Stimulated activated CD4-positive, alpha-beta T cell treated with anti-CD3 and anti-CD28 coated beads, Interleukin-2, amount 100 ng/mL, for 24 hours (primary cell): ENCODE results near the gene NME4.

ENCODE experiments used
- DNase-seq, 2 donors: peaks; one replicate each; pipeline ENCODE4 v3.0.0-alpha.2; 2020

Gene NME4

DNA sequence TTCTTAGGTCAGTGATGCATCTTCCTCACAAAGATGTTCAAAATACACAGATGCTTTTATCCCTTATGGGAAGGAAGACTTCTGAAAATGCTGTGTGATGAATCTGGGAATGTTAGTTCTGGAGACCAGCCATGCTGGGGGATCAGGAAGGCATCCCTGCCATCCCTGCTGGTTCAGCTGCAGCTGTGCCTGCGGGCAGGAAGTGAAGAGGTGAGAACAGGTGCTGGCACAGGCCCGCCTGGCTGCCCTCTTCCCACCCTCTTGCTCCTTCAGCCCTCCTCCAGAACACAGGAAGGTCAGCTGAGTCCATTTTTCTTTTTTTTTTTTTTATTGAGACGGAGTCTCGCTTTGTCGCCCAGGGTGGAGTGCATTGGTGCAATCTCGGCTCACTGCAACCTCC is 43.6 kb downstream of the NME4 start:
- no peak for DNase-seq

GRCh38 chr16:441447-441846 is 44.4 kb downstream of the NME4 start:
- DNase-seq: no peak

DNA sequence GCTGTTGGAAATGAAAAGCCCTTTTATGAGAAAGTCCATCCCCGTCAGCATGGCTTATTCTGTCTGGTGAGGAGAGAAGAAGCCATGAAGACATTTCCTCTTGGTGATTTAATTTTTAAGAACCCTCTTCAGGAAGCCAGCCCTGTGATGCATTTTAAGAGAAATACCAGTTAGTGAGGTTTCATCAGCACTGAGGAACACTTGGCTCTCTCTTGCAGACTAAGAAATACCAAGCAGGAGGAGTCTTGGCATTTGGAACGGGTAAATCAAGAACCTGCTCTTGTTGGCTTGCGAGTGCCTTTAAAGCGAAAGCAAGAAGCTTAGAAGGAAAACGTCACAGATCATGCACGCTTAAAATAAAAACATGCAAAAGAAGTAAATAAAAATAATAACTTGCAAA is 46.0 kb downstream of the NME4 start:
- no peak for DNase-seq

DNA sequence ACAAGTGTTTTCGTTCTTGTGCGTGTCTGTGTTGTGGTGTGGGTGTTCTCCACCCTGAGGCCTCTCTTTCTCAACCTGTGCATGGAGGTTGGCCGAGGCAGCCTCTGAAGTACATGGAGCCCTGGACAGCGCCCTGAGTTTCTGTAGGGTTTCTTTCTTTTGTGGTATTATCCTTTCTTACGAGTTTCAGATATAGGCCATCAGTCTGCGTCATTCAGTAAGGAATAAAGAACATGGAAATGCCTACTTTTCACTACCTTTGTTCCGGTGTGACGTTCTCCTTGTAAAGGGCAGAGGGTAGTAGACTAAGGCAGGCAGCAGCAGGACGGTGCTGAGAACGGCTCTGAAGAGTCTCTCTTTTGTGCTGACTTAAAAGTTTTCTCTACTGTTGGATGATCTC is 47.0 kb downstream of the NME4 start:
- no peak for DNase-seq

DNA sequence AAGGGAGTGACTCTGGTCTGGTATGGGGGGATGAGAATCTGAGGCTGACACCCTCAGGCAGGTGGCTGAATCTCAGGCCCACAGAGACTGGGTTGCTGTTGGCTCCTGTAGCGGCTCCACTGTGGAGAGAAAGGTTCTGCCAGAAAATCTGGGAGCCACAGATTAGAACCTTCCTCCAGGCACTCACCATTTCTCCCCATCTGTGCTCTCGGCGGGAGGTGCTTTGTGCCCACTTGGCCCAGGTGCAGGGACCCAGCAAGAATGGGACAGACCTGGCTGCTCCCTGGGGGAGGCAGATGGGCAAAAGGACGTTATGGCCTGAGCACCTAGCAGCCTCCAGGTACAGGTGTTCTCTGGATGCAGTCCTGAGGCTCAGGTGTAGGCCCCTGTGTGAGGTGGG is 48.6 kb downstream of the NME4 start:
- no peak for DNase-seq
